ENCODE results near the gene STAM.

GRCh38 chr10:17660921-17661320 is 17.0 kb downstream of the STAM start:
- TF ChIP-seq NFIC (IDR thresholded peaks at IDR 0.05) = no peak
- no peak for TF ChIP-seq CEBPB (IDR thresholded peaks at IDR 0.05)
- no peak for TF ChIP-seq EGR1 (IDR thresholded peaks at IDR 0.05)
- no peak for TF ChIP-seq TCF12 (IDR thresholded peaks at IDR 0.05; ENCODE audit: low read depth)
- no peak for TF ChIP-seq YY1 (IDR thresholded peaks at IDR 0.05; ENCODE audit: low read depth)
- TF ChIP-seq RAD21 (IDR thresholded peaks at IDR 0.05; ENCODE audit: low read depth) = no peak
- no peak for TF ChIP-seq EP300 (IDR thresholded peaks at IDR 0.05; ENCODE audit: borderline replicate concordance)
- no peak for TF ChIP-seq ZBTB7A (IDR thresholded peaks at IDR 0.05; ENCODE audit: low read depth)
- no peak for TF ChIP-seq FOXM1 (IDR thresholded peaks at IDR 0.05; ENCODE audit: borderline replicate concordance, low read depth)
- no peak for TF ChIP-seq REST (IDR thresholded peaks at IDR 0.05; ENCODE audit: low read depth)
- TF ChIP-seq CREB1 (IDR thresholded peaks at IDR 0.05; ENCODE audit: low read depth) = no peak
- TF ChIP-seq TAF1 (IDR thresholded peaks at IDR 0.05; ENCODE audit: low read depth) = no peak
- no peak for TF ChIP-seq TEAD4 (IDR thresholded peaks at IDR 0.05)
- no peak for TF ChIP-seq USF1 (IDR thresholded peaks at IDR 0.05)

Data from Ishikawa (cell line).